Stimulated activated CD8-positive, alpha-beta memory T cell treated with anti-CD3 and anti-CD28 coated beads, Interleukin-7, amount 100 ng/mL, for 48 hours (primary cell): ENCODE data around the gene SDK1.

ENCODE experiments used
- DNase-seq, 2 donors: peaks; one replicate each; pipeline ENCODE4 v3.0.0-alpha.2; 2020; ENCODE audit warnings: low read depth in 1 of 2; ENCODE audit errors: extremely low read depth in 1 of 2

The SDK1 gene

DNA sequence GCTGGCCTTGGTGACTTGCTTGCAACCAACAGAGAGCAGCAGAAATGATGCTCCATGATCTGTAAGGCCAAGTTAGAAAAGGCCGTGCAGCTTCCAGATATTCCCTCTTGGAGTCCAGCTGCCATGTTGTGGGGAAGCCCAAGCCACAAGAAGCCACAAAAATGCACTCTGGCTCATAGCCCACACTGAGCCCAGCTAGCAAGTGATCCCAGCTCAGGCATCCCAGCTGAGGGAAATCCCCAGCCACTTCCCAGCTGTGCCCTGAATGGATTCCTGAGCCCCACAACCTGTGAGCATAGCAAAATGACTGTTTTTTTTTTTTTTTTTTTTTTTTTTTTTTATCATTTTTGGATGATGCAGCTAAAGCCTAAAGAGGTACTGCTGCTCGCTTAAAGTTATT lies 11.1 kb upstream of the SDK1 start:
- no peak for DNase-seq

DNA sequence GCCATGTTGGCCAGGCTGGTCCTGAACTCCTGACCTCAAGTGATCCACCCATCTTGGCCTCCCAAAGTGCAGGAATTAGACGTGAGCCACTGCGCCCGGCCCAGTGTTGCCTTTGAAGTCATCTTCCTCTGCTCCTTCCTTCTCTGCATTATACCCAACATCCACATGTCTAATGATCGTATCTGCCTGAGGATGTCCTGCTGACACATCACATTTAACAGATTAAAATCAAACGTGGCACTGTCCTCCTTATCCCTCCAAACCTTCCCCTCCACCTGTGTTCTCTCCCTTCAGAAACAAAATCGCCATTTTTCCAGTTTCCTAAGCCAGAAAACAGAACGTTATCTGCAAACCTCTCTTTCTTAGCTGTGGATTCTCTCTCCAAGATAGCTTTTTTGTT lies 8.4 kb upstream of the SDK1 start:
- DNase-seq, result no peak

DNA sequence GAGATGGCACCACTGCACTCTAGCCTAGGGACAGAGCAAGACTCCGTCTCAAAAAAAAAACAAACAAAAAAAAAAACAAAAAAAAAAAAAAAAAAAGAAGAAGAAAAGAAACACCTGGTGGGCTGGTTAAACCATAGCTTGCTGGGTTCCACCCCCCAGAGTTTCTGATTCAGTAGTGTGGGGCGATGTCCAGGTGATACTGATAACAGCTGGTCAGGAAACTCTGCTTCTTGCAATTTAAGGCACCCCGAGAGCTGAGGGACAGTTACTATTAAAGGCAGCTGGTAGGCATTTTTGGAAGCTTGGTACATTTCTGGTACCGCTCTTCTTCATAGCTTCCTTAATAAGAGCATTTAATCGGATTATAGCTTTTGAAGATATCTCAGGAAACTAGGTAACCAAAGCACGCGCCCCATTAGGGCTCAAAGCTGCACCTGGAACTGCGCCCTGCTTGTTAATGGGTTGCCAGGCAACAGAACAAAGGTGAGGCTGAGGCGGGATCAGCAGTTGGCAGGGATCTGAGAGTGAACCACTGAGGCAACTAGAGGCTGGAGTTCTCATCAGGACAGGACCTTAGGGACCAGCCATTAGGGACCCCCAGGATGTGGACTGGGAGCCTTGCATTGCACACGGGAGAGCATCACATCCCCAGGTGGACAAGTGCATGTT lies 6.5 kb upstream of the SDK1 start:
- DNase-seq, result no peak

DNA sequence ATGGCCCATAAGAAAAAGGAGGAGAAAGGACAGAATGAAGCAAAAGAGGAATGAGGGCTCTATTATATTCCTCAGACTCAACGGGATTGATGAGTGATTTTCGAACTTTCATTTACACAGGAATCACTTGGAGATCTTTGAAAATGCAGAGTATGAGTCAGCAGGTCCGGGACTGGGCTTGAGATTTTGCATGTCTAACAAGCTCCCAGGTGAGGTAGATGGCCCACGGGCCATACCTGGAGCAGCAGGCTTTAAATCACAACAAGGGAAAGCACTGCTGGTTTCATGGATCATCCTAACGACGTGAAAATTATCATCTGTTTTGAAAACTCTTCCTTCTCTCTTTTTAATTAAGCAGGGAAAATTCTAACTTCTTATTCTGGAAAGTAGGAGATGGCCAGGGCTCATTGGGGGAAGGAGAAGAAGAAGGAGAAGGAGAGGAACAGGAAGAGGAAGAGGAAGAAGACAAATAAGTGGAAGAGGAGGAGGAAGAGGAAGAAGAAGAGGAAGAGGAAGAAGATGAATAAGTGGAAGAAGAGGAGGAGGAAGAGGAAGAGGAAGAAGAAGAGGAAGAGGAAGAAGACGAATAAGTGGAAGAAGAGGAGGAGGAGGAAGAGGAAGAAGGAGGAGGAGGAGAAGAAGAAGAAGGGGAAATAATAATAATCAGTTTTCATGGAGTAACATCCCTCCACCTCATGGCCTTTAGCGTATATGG lies 3.8 kb upstream of the SDK1 start:
- no peak for DNase-seq

DNA sequence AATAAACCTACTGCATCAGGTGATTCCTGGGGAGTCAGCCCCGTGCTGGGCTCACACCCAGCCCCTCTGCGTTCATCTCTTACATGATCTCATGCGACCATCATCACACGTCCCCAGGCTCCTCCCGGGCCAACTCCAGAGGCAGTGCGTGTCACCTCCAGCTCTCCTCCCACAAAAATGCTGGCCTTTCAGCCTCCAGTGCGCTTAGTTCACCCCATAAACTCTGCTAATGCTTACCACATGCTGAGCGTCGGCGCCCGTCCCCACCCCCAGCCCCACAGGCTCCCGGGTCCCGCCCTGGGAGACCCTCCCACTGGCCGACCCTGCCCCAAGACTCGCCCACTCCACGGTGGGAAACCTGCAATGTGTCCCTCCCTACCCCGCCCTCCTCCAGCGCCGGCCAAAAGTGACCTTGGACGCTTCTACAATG lies 816 bp upstream of the SDK1 start:
- no peak for DNase-seq

DNA sequence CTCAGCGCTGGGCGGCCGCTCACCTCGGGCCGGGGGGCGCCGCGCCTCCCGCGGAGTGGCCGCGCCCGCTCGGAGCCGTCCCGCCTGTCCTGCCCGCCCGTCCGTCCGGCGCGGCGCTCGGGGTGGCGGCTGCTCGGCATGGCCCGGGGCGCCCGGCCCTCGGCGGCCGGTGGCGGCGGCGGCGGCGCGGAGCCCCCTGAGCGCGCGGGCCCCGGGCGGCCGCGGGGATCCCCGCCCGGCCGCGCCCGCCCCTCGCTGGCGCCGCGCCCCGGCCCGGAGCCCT lies 338 bp downstream of the SDK1 start:
- no peak for DNase-seq

DNA sequence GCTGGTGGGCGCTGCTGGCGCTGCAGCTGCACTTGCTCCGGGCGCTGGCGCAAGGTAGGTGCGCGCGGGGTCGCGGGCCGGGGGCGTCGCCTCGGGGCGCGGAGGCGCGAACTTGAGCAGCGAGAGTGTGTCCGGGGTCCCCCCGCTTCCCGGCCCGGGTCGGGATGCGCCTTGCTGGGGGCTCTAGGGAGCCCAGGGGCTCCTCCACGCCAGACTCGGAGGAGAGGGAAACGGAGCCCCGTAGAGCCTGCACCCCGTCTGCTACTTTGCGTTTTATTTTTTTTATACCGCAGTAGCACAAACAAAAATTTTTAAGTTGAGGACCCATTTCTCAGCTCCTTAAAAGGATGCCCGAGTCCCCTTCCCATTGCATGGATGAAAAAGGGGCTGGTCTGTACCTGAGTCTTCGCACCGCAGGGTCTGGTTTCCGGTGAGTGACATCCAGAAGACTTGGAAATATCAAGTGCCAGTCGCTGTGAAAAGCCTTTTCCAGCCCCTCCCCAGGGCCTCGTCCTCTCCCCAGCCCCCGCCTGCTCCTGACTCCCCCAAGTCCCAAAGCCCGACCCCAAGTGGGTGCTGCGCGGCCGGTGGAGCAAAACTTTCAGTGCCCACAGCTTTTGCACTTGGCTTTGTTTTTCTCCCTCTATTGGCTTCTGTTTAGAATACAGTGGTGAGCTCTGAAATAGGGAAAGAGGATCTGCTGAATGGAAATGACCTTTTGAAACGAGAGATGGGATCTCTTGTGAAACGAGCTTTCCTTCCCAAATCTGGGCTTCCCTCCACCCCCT lies 973 bp downstream of the SDK1 start:
- no peak for DNase-seq

DNA sequence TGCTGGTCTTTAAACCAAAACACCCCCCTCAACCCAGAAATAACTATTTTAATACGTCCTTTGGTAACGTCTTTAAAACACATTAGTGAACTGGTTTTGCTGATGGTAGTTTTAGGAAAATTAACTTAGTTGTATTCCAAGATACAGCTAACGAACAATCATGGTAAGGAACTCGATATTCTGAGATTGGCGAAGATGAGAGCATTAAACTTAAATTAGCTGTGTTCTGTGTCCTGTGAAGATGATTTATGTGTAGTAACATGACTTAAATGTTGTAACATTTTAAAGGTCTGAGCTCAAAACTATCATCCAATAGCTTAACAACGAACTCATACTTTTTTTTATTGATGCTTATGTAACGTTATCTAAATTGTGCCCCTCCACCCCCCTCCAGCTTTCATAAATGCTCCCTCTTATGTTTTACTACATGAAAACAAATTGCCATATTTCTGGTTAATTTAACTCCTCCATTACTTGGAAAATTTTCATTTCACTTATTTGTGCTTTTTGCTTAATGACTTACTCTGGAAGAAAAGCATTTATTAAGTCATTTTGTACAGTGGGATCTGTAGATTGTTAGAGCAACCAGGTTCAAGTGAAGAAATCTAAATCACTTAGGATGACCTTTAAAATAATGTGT lies 1.7 kb downstream of the SDK1 start:
- DNase-seq, result no peak

DNA sequence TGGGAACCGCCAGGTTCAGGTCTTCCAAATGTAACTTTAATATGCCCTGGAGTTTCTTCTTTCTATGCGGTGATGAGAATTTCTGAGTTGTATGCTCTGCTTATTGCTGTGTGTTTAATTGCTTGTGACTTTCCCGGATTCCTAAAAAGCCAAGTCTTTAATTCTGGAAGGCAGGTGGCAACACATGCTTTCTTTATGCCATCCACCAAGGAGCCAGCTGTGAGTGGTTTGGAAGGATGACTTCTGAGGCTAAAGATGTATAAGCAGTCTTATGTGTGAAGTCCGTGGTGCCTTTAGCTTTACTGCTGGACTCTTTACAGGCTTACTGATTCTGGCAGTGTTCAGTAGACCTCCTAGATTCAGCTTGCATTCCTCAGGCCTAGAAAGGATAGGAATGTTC lies 3.1 kb downstream of the SDK1 start:
- DNase-seq, result no peak

GRCh38 chr7:3307435-3307834 lies 6.4 kb downstream of the SDK1 start:
- no peak for DNase-seq

DNA sequence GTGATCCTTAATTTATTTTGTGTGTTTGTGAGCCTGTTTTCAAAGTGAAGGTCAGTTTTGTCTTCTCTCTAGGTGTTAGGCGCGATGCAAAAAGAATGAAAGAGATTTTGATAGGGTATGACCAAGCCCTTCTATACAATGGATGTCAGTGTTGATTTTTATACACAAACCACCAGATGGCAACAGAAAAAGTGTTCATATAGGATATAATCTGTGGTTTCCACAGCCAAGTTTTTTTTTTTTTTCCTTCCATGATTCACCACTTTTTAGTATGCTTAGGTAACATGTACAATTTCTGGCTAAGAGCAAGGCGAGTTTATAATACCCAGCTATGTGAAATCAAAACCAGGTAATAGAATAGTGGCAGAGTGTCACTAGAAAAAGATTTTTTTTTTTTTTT lies 8.1 kb downstream of the SDK1 start:
- no peak for DNase-seq

GRCh38 chr7:3309956-3310355 lies 8.9 kb downstream of the SDK1 start:
- no peak for DNase-seq

DNA sequence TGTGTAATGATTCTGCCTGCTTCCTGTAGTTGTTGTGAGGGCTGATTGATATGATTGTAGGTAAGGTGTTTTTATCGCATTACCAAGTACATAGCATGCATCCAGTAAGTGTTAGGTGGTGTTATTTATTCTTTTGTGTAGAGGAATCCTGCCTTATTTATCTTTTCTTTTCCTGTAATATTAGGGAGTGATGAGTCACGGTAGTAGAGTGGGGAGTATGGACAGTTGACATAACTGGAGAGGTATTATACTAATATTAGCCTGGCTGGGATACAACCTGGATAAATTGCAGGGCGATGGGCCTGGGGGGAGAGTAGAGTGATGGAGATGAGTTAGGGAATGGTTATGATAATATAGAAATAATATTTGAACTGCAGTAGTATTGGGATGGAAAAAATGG lies 9.8 kb downstream of the SDK1 start:
- DNase-seq, result no peak

- DNase-seq, result no peak
Observed at GRCh38 chr7:3312583-3312982, 11.5 kb downstream of the SDK1 start.

DNA sequence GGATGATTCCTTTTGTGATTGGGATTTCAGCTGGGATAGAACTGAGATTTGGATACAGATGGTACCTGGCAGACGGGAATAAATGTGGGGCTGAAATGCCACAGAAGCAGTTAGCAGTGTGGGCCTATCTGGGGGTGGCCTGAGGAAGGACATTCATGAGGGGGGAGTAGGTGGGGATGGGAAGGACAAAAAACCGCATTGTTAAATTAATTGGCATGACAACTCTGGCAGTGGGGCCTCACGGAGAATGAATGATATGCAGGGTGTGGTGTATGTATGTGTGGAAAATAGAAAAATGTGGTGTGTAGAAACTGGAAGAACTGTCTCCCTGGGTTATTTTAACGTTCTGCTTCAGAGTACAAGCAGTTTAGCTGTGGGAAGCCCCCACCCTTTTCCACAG lies 17.8 kb downstream of the SDK1 start:
- DNase-seq, result no peak

GRCh38 chr7:3321206-3321605 lies 20.2 kb downstream of the SDK1 start:
- no peak for DNase-seq

DNA sequence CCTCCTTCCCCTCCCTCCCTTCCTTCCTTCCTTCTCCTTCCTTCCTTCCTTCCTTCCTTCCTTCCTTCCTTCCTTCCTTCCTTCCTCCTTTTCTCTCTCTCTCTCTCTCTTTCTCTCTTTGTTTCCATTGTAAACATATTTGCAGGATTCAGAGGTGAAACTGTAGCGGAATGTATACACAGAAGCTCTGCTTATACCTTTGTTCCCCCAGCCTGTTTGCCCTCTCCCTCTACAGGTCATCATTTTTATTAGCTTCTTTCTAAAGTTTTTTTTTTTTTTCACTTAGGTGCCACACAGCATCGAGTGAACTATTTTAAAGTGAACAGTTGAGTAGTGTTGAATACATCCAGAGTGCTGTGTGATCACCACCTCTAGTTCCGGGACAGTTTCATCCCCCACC lies 20.7 kb downstream of the SDK1 start:
- DNase-seq, result no peak

DNA sequence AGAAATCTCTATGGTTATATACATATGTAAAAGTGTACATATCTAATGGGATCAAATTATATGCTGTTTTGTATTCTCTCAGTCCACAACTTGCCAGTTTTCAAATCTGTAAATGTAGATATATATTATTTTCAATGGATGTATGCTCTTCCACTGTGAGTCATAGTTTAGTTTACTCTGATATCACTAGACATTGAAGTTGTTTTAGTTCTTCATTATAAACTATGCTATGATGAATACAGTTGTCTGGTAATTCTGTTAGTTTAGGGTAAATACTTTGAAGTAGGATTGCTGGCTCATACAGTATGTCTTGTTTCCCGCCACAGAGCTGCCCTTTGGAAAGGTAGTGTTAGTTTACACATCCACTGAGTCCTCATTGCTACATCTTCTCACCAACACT lies 25.2 kb downstream of the SDK1 start:
- no peak for DNase-seq

DNA sequence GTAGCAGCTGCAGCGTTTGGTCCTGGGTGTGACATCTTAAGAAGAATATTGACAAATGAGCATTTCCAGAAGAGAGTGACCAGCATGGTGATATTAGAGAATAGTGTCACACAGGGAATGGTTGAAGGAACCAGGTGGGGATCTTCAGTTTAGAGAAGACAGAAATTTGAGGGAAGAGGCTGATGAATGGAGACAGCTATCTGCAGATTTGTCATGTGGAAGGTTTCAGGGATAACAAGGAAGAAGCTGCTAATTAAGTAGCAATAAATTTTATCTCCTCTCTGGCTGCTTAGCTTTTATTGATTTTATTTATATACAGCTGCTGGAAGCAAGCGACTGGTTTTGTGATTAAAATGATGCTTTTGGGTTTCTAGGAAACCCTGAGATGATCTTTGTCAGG lies 26.0 kb downstream of the SDK1 start:
- no peak for DNase-seq

DNA sequence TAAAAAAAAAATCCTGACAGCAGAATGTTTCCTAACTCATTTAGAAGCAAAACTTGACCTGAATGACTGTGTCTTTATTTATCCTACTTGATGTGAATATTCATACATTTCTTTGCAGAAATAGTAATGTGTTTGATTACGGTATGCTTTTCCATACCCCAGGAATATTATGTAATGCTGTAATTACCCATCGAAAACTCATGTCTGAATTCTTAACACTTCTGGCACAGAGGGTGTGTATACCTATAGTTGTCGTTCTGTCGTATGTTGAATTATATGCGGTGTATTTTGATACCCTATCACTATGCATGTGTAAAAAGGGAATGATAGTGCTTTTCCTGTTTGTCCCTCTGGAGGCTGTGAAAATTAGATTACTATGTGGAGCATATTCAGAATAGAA lies 26.6 kb downstream of the SDK1 start:
- no peak for DNase-seq

DNA sequence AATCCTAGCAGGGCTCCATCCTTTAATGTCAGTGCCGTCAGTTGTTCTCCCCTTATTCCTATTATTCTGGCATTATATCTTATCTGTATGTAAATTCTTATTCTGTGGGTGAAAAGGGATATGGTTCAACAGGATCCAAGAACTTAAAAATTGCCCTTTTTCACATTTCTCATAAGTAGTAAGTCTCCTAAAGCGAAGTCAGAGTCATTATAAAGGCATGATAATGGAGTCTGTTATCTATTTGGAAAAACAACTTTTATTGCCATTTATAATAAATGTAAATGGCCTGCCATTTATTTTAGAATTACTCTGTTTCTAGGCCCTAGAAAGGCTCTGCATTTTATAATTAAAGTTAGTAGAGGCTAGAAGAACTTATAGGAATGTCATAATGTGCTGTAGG lies 31.3 kb downstream of the SDK1 start:
- DNase-seq, result no peak

DNA sequence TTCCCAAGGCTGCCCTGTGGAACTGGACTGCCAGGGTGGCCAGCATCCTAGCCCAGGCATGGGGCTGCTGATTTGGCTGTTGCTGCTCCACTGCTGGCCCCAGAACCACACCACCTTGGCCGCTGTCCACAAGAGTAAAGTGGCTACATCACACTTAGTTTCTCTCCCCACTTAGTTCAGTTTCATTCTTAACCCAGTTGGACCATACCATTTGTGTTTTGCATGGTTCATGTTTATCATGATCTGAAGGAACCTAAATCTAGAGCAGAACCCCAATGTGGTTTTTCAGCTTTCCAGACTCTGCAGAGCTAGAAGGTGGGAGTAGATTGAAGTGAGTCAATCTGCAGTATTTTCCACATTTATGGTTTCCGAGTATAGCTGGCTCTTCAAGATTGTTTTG lies 32.8 kb downstream of the SDK1 start:
- no peak for DNase-seq
